Forelimb muscle (tissue), 1 donor: ENCODE data around the gene RAPGEF6. TPM values are rescaled to one million over a fixed set of nuclear protein-coding genes. Genes with fewer than 3 reads are reported as not detected.
"Not testable (repeated sequence)": the region's sequence is repeated elsewhere in the genome, so short reads cannot be mapped to it uniquely, and the experiment has no call there.

Experiments used
- DNase-seq: peaks from one replicate; pipeline ENCODE4 v3.0.0-alpha.2; 2013; ENCODE audit warnings: low read depth
- polyA plus RNA-seq: library from polyadenylated mRNA; unstranded; fragments of 120-200 nt; gene quantifications from one replicate; pipeline ENCODE4 v1.2.1, GENCODE V29; 2013; ENCODE audit not compliant: insufficient read length

Gene RAPGEF6
- polyA plus RNA-seq, 1 donor = 9.5 TPM

GRCh38 chr5:131644370-131644769 lies 9.3 kb upstream of the RAPGEF6 start:
- no peak for DNase-seq

GRCh38 chr5:131641494-131641893 lies 6.5 kb upstream of the RAPGEF6 start:
- no peak for DNase-seq

DNA sequence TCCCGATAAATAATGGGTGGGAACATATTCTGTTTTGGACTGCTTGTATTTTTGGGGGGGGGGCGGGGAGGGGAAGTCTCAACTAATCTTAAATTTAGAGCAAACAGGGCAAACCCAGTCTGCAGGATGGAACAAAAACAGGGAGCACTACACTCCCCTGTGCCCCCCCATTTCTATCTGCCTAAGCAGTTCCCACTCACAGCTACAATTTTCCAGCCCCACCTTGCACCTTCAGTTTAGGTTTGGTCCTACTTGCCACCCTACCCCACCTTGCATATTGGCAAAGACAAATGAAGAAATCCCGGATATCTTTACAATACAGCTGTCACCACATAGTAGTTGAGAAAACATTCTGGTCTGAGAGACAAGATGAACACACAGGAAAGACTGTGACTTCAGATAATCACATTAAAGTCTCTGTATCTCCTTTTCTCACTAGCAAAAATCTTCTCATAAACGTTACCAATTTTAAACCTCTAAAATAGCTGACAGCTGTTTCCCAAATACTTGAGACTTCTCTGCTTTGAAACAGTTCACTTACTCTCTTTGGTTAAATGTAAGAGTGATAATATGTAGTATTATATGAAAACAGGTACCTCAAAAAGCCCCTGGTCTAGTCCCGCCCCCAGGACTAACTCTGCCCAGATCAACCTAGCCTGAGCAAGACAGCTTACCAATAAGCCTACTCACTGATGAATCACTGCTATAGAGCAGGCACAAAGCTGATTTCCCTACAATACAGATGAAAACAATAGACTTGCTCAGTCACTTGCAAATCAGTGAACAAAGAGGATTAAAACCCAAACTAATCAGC lies 5.2 kb upstream of the RAPGEF6 start:
- DNase-seq = no peak

DNA sequence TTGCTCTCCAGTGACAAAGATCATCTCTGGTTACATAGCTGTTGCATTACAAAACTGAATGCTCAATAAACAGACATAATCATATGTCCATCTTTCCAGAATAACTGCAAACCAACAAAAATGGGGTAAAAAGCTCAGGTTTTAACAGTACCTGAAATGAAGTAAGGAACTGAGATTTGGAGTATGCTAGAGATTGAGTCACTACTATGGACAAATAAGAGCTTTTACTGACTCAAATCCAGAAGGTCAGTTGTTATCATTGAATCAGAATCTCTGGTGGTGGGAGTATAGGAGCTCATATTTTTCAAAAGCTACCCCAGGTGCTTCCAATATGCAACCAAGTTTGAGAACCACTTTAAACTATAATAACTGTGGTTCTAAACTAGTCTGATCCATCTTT lies 4.1 kb upstream of the RAPGEF6 start:
- DNase-seq = no peak

DNA sequence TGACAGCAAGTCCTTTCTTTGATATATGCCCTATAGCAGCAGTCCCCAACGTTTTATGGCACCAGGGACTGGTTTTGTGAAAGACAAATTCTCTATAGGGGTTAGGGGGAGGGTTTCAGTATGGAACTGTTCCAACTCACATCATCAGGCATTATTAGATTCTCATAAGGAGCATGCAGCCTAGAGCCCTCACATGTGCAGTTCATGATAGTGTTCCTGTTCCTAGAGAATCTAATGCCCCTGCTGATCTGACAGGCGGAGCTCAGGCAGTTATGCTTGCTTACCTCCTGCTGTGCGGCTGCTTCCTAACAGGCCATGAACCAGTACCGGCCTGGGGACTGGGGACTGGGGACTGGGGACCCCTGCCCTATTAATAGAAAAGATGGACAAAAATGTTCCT lies 2.7 kb upstream of the RAPGEF6 start:
- no peak for DNase-seq

DNA sequence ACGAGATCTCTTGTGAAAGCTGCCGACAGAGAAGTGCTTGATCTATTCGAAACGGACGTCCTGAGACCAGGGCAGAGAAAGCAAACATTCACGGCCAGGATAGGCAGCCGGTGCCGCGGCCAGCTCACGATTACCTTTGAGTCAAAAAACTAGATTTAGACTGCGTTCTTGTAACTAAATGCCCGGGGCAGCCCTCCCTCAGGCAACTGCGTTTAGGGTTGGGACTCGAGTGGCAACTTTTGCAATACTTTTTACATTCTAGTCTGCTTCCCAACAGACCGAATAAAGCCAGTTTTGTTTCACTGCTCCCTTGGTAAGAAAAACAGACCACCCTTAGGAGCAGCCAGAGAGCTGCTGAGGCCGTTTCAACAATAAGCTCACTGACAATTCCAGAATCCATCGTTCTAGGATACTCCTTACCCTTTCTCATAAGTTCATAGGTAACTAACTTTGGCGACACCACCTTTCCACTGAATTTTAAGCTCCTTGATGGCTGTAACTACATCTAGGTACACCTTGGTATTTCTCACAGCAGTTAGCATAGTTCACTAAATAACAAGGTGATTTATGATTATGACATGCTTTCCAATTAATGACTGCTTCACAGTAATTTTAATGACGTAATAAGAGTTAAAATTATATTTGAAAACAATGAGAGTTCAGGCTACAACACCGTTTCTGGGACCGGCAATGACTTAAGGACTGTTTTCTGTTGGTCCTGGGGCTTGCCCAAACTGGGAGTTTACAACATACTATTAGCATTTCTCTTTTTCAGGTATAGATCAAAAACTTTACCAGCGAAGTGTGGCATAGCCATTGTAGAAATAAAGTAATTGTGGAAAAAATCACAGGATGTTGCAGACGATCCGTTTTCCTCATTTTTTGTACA lies 899 bp upstream of the RAPGEF6 start:
- DNase-seq = peak; percentile 16

GRCh38 chr5:131634666-131634995 lies 398 bp downstream of the RAPGEF6 start:
- DNase-seq = no peak

- DNase-seq = peak; percentile 5
These were observed 791 bp downstream of the RAPGEF6 start for GRCh38 chr5:131634238-131634637.

GRCh38 chr5:131633830-131634229 lies 1.2 kb downstream of the RAPGEF6 start:
- no peak for DNase-seq

DNA sequence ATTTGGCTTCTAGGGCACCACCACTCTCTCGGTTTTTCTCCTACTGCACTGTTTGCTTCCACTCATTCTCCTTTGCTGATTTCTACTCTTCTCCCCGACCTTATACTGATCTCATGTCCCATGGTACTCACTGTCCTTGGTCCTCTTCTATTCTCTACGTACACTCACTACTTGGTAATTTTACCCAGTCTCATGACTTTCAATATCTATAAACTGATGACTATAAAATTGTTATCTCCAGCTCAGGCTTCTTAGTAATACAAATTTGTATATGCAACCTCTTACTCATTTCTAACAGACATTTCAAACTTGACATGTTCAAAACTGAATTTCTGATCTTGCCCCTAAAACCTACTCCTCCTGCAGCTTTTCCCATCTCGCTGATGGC lies 4.1 kb downstream of the RAPGEF6 start:
- DNase-seq = no peak

GRCh38 chr5:131630208-131630962 lies 4.6 kb downstream of the RAPGEF6 start:
- DNase-seq = no peak

DNA sequence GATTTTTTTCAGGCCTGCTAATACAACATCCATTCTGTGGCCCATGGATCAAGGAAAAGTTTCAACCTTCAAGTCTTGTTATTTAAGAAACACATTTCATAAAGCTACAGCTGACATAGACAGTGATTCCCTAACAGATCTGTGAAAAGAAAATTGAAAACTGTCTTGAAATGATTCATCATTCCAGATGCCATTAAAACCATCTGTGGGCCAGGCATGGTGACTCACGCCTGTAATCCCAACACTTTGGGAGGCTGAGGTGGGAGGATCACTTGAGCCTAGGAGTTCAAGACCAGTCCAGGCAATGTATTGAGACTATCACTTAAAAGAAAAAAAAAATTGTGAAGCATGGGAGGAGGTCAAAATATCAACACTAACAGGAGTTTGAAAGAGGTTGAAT lies 6.0 kb downstream of the RAPGEF6 start:
- no peak for DNase-seq

DNA sequence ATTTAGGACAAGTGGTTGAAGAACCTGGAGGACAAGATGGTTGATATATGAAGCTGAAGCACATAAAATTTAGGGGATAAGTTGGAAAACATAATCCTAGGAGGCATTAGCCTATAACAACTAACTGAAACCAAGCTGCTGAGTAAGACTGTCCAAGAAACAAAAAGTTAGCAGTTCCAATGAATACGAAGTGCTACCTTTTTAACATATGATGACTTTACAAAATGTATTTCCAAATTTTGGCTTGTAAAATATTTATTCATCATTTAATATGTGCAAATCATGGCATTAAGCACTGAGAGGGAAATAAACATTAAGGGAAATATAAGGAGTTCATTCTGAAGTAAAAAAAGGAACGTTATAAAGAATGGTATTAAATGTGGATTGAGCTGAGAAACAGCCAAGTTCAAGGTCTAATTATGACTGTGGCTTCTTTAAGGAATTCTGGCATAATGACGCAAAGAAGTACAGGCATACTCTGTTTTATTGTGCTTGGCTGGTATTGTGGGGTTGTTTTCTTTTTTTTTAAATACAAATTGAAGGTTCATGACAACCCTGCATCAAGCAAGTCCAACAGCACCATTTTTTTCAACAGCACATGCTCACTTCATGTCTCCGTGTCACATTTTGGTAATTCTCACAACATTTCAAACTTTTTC lies 7.7 kb downstream of the RAPGEF6 start:
- no peak for DNase-seq

GRCh38 chr5:131622633-131623032 lies 12.4 kb downstream of the RAPGEF6 start:
- DNase-seq = no peak

DNA sequence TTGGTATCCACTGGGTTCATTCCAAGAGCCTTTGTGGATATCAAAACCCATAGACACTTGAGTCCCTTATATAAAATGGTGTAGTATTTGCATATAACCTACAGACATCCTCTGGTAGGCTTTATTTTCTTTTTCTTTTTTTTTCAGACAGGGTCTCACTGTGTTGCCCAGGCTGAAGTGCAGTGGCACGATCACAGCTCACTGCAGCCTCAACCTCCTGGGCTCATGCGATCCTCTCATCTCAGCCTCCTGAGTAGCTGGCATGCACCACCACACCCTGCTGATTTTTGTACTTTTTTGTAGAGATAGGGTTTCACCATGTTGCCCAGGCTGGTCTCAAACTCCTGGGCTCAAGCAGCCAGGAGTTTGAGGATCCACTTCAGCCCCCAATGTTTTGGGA lies 13.9 kb downstream of the RAPGEF6 start:
- not testable (repeated sequence) for DNase-seq

- no peak for DNase-seq
These were observed 15.9 kb downstream of the RAPGEF6 start for GRCh38 chr5:131619102-131619501.

DNA sequence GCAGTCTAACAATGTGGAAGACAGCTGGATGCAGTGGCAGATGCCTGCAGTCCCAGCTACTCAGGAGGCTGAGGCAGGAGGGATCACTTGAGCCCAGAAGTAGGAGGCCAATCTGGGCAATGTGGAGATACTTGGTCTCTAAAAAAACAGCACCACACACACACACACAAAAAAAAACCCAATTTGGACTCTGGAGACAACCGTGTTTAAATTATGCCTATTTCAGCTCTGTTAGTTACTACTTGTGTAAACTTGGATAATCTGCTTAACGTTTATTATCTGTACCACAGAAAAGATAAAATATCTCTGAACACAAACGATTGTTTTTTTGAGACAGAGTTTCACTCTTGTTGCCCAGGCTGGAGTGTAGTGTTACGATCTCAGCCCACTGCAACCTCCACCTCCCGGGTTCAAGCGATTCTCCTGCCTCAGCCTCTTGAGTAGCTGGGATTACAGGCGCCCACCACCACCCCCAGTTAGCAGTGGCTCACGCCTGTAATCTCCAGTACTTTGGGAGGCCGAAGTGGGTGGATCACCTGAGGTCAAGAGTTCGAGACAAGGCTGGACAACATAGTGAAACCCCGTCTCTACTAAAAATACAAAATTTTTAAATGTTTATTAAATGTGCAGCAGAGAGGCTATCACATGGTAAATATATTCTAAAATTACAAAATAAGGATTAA lies 17.7 kb downstream of the RAPGEF6 start:
- DNase-seq = no peak

- DNase-seq = no peak
These were observed 19.1 kb downstream of the RAPGEF6 start for GRCh38 chr5:131615957-131616356.

DNA sequence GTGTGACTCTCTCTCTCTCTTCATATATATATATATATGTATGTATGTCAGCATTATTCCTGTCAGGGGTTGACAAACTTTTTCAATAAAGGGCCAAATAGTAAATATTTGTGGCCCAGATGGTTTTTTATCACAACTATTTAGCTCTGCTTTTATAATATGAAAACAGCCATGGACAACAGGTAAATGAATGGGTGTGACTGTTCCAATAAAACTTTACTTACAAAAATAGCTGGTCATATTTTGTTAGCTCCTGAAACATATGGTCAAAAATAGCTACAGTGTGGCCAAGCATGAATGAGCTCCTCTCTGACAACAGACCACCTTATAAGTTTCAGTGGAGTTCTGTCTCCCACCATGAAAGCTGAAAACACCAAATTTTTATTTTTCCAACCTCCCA lies 21.6 kb downstream of the RAPGEF6 start:
- no peak for DNase-seq

GRCh38 chr5:131611064-131611381 lies 24.0 kb downstream of the RAPGEF6 start:
- no peak for DNase-seq
